Body of pancreas (tissue), 4 donors: ENCODE data around the gene SEMA3A.

Experiments used
- POLR2A ChIP-seq, 3 donors: fragments of 450-650 bp; IDR thresholded peaks; one replicate each; pipeline ENCODE4 v1.6.1; 2016; ENCODE audit warnings: antibody characterized with exemption in 3 of 3, mild to moderate bottlenecking in 2 of 3
- TF ChIP-seq, protein P1 (sequence below), 7 experiments: fragments of 450-650 bp in 4 of 7; fragments of 200-600 bp in 3 of 7; sonication (generic) in 3 of 7; IDR thresholded peaks; one replicate each; pipeline ENCODE4 v1.5.1; 2016 to 2019; ENCODE audit warnings: antibody characterized with exemption in 7 of 7

DNA sequence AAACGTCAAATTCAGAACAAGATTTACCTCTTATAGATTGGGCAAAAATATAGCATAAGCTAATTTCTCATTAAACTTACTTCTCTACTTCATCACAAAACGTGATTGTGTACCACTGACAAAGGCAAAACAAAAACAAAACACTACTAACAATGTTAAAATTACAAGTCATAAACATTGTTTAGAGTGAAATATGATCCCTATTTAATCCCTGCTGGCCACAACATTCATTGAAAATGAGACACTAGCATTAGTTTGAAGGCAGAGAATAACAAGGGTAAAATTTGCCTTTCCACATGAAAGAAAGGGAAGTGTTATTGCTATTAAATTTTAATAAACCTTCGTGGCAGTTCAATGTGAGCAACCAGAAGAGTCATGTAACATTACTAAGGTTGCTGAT lies 45.0 kb downstream of the SEMA3A start:
- TF ChIP-seq, protein P1, sequence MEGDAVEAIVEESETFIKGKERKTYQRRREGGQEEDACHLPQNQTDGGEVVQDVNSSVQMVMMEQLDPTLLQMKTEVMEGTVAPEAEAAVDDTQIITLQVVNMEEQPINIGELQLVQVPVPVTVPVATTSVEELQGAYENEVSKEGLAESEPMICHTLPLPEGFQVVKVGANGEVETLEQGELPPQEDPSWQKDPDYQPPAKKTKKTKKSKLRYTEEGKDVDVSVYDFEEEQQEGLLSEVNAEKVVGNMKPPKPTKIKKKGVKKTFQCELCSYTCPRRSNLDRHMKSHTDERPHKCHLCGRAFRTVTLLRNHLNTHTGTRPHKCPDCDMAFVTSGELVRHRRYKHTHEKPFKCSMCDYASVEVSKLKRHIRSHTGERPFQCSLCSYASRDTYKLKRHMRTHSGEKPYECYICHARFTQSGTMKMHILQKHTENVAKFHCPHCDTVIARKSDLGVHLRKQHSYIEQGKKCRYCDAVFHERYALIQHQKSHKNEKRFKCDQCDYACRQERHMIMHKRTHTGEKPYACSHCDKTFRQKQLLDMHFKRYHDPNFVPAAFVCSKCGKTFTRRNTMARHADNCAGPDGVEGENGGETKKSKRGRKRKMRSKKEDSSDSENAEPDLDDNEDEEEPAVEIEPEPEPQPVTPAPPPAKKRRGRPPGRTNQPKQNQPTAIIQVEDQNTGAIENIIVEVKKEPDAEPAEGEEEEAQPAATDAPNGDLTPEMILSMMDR (IDR thresholded peaks at IDR 0.05), result no peak
- TF ChIP-seq POLR2A (IDR thresholded peaks at IDR 0.05), result no peak
